IMR-90 (cell line): ENCODE data around the gene TMEM121B. TPM values are rescaled to one million over a fixed set of nuclear protein-coding genes. Genes with fewer than 3 reads are reported as not detected.

Experiments used
- ATAC-seq: fragments of 200-7000 bp; cut with Tn5 transposase; 2 replicates; pipeline ENCODE4 v1.9.1; 2020; ENCODE audit warnings: low read depth, mild to moderate bottlenecking, moderate library complexity
- BruUV-seq: library from RNA; stranded (reverse); fragments of 400-500 nt; replicated peaks from 2 replicates; lab custom pipeline; 2021; lab: Mats Ljungman, UMichigan
- CTCF ChIA-PET: fragments of 300-600 bp; formaldehyde crosslinking; extraction: SDS; loops from one replicate; lab custom pipeline; 2021; ENCODE audit warnings: antibody characterized with exemption; lab: Yijun Ruan, JAX
- POLR2A ChIA-PET: fragments of 300-600 bp; sonication (Branson Sonifier 250); formaldehyde crosslinking; loops from one replicate; lab custom pipeline; 2022; ENCODE audit warnings: antibody characterized with exemption; ENCODE audit not compliant: unreplicated experiment; lab: Charles Lee
- DNase-seq: peaks from one replicate; pipeline ENCODE4 v3.0.0; 2013
- H2AFZ ChIP-seq: replicated peaks from 2 replicates; pipeline ENCODE3; 2013; ENCODE audit warnings: low read length, mild to moderate bottlenecking; ENCODE audit not compliant: poor library complexity
- H2AK5ac ChIP-seq: 2 replicates; pipeline ENCODE4 v1.6.1; 2013; ENCODE audit warnings: low read depth, low read length, inconsistent platforms
- H2AK9ac ChIP-seq: replicated peaks from 2 replicates; pipeline ENCODE3; 2013; ENCODE audit warnings: mild to moderate bottlenecking, low read depth, low read length, moderate library complexity; ENCODE audit not compliant: poor library complexity
- H2BK120ac ChIP-seq: 2 replicates; pipeline ENCODE4 v1.6.1; 2013; ENCODE audit warnings: low read depth, low read length, inconsistent platforms
- H2BK15ac ChIP-seq: 3 replicates; pipeline ENCODE4 v1.6.1; 2013; ENCODE audit warnings: low read depth, low read length, inconsistent platforms
- H2BK20ac ChIP-seq: 2 replicates; pipeline ENCODE4 v1.6.1; 2013; ENCODE audit warnings: low read depth, mild to moderate bottlenecking, inconsistent platforms, low read length, moderate library complexity
- H2BK5ac ChIP-seq: 2 replicates; pipeline ENCODE4 v1.6.1; 2013; ENCODE audit warnings: mild to moderate bottlenecking, low read depth, low read length, inconsistent platforms; ENCODE audit not compliant: poor library complexity, severe bottlenecking
- H3K14ac ChIP-seq: replicated peaks from 2 replicates; pipeline ENCODE4 v1.6.1; 2013; ENCODE audit warnings: low read depth, low read length, inconsistent platforms
- H3K18ac ChIP-seq: 2 replicates; pipeline ENCODE4 v1.6.1; 2013; ENCODE audit warnings: low read depth, low read length, control low read depth
- H3K23ac ChIP-seq: 2 replicates; pipeline ENCODE4 v1.6.1; 2013; ENCODE audit warnings: low read depth, low read length, inconsistent platforms
- H3K27ac ChIP-seq: 2 replicates; pipeline ENCODE4 v1.5.1; 2013; ENCODE audit warnings: mild to moderate bottlenecking, control low read depth, low read length; ENCODE audit not compliant: insufficient read depth
- H3K27me3 ChIP-seq: 2 replicates; pipeline ENCODE4 v1.6.1; 2013; ENCODE audit warnings: low read length; ENCODE audit not compliant: control insufficient read depth, insufficient read depth
- H3K36me3 ChIP-seq: 2 replicates; pipeline ENCODE4 v1.6.1; 2013; ENCODE audit warnings: low read length, mixed read lengths; ENCODE audit not compliant: control insufficient read depth, insufficient read depth
- H3K4ac ChIP-seq: 2 replicates; pipeline ENCODE4 v1.6.1; 2013; ENCODE audit warnings: low read depth, low read length, inconsistent platforms
- H3K4me1 ChIP-seq: 2 replicates; pipeline ENCODE4 v1.6.1; 2013; ENCODE audit warnings: low read length, mixed read lengths; ENCODE audit not compliant: control insufficient read depth, insufficient read depth
- H3K4me2 ChIP-seq: 2 replicates; pipeline ENCODE4 v1.6.1; 2013; ENCODE audit warnings: low read depth, mild to moderate bottlenecking, control low read depth, low read length, moderate library complexity
- H3K4me3 ChIP-seq: 2 replicates; pipeline ENCODE4 v1.5.1; 2013; ENCODE audit warnings: low read depth, mild to moderate bottlenecking, control low read depth, low read length, moderate library complexity; ENCODE audit not compliant: insufficient read depth
- H3K56ac ChIP-seq: 2 replicates; pipeline ENCODE4 v1.6.1; 2013; ENCODE audit warnings: low read length, inconsistent platforms; ENCODE audit not compliant: insufficient read depth; ENCODE audit errors: extremely low read depth
- H3K79me1 ChIP-seq, 2 experiments: 2 replicates each; pipeline ENCODE4 v1.6.1; 2013; ENCODE audit warnings: low read length in 2 of 2, inconsistent platforms in 1 of 2, low read depth in 1 of 2
- H3K9ac ChIP-seq: 2 replicates; pipeline ENCODE4 v1.6.1; 2013; ENCODE audit warnings: low read depth, low read length, control low read depth
- H3K9me1 ChIP-seq: 2 replicates; pipeline ENCODE4 v1.6.1; 2013; ENCODE audit warnings: low read length, inconsistent platforms; ENCODE audit not compliant: insufficient read depth
- H3K9me3 ChIP-seq: 2 replicates; pipeline ENCODE4 v1.6.1; 2013; ENCODE audit warnings: low read length; ENCODE audit not compliant: control insufficient read depth, insufficient read depth
- H4K20me1 ChIP-seq: 2 replicates; pipeline ENCODE4 v1.6.1; 2013; ENCODE audit warnings: low read length, inconsistent platforms; ENCODE audit not compliant: insufficient read depth
- H4K5ac ChIP-seq: 2 replicates; pipeline ENCODE4 v1.6.1; 2013; ENCODE audit warnings: mild to moderate bottlenecking, low read depth, low read length, control low read depth
- H4K8ac ChIP-seq, 2 experiments: 2 replicates each; pipeline ENCODE4 v1.6.1; 2013; ENCODE audit warnings: low read depth in 2 of 2, low read length in 2 of 2, control low read depth in 1 of 2, inconsistent platforms in 1 of 2
- H4K91ac ChIP-seq: 2 replicates; pipeline ENCODE4 v1.6.1; 2013; ENCODE audit warnings: low read depth, low read length, inconsistent platforms; ENCODE audit not compliant: insufficient read depth
- BHLHE40 ChIP-seq: fragments of 150-350 bp; IDR thresholded peaks from 2 replicates; pipeline ENCODE4 v1.6.1; 2016; ENCODE audit warnings: mild to moderate bottlenecking, low read depth, low read length
- CHD1 ChIP-seq: IDR thresholded peaks from 2 replicates; pipeline ENCODE4 v1.6.1; 2012; ENCODE audit warnings: low read depth, low read length, improper control_type of control experiment
- ELK1 ChIP-seq: fragments of 150-350 bp; IDR thresholded peaks from 2 replicates; pipeline ENCODE4 v1.6.1; 2016; ENCODE audit warnings: low read depth, mild to moderate bottlenecking, low read length, moderate library complexity, borderline replicate concordance
- FOS ChIP-seq: fragments of 150-350 bp; IDR thresholded peaks from 2 replicates; pipeline ENCODE4 v1.6.1; 2016; ENCODE audit warnings: low read depth, low read length
- MAFK ChIP-seq: IDR thresholded peaks from 2 replicates; pipeline ENCODE4 v1.6.1; 2012; ENCODE audit warnings: low read depth, low read length, improper control_type of control experiment
- MAZ ChIP-seq: IDR thresholded peaks from 2 replicates; pipeline ENCODE4 v1.6.1; 2012; ENCODE audit warnings: low read depth, mild to moderate bottlenecking, low read length, improper control_type of control experiment, moderate library complexity, borderline replicate concordance
- MXI1 ChIP-seq: IDR thresholded peaks from 2 replicates; pipeline ENCODE4 v1.6.1; 2012; ENCODE audit warnings: low read depth, mild to moderate bottlenecking, low read length, moderate library complexity, borderline replicate concordance
- NFE2L2 ChIP-seq: fragments of 150-350 bp; IDR thresholded peaks from 2 replicates; pipeline ENCODE4 v1.6.1; 2016; ENCODE audit warnings: low read depth, mild to moderate bottlenecking, low read length
- POLR2A ChIP-seq: IDR thresholded peaks from 2 replicates; pipeline ENCODE4 v1.6.1; 2012; ENCODE audit warnings: mild to moderate bottlenecking, low read depth, low read length
- RAD21 ChIP-seq: IDR thresholded peaks from 2 replicates; pipeline ENCODE4 v1.6.1; 2012; ENCODE audit warnings: low read length, improper control_type of control experiment
- RCOR1 ChIP-seq: IDR thresholded peaks from 2 replicates; pipeline ENCODE4 v1.6.1; 2012; ENCODE audit warnings: mild to moderate bottlenecking, low read length, improper control_type of control experiment; ENCODE audit not compliant: insufficient replicate concordance
- RFX5 ChIP-seq: IDR thresholded peaks from 2 replicates; pipeline ENCODE4 v1.8.0; 2012; ENCODE audit warnings: low read depth, mild to moderate bottlenecking, low read length, moderate library complexity
- SMC3 ChIP-seq: fragments of 150-350 bp; IDR thresholded peaks from 2 replicates; pipeline ENCODE4 v1.6.1; 2016; ENCODE audit warnings: low read depth, mild to moderate bottlenecking, antibody characterized with exemption, low read length, moderate library complexity
- USF2 ChIP-seq: fragments of 150-350 bp; IDR thresholded peaks from 2 replicates; pipeline ENCODE4 v1.6.1; 2017; ENCODE audit warnings: mild to moderate bottlenecking, antibody characterized with exemption, low read length, low read depth
- WGBS, 2 experiments: methylation state at CpG; one replicate each; pipeline versions ENCODE4 v1.1.5 to v1.1.7; 2013; ENCODE audit warnings: missing lambda C conversion rate in 2 of 2; ENCODE audit not compliant: insufficient read length in 1 of 2; ENCODE audit errors: extremely low coverage in 2 of 2; 5-methylcytosine and 5-hydroxymethylcytosine counted together
- dilution Hi-C: fragments of 300-500 bp; cut with HindIII; formaldehyde crosslinking; loops from one replicate; pipeline ENCODE4 v1.14.3; 2018; ENCODE audit warnings: low sequenced_read_pairs; ENCODE audit not compliant: unreplicated experiment
- in situ Hi-C: fragments of 300-500 bp; cut with MboI; formaldehyde crosslinking; loops from 3 replicates; pipeline ENCODE4 v1.14.3; 2019; ENCODE audit warnings: low sequenced_read_pairs, inconsistent platforms, mixed read lengths
- intact Hi-C: fragments of 100-400 bp; cut with micrococcal nuclease; formaldehyde crosslinking; loops from 2 replicates; pipeline ENCODE4 v1.10.0; 2022
- polyA plus RNA-seq, 3 experiments: library from polyadenylated mRNA; depleted of rRNA; stranded (reverse); fragments of >200 nt; gene quantifications; 2 replicates each; pipeline ENCODE4 v1.2.3, GENCODE V29; 2012; ENCODE audit warnings: low replicate concordance in 1 of 3
- total RNA-seq: library from RNA; depleted of rRNA; stranded (reverse); fragments of >200 nt; gene quantifications from 2 replicates; pipeline ENCODE4 v1.2.3, GENCODE V29; 2012

TMEM121B gene
- total and polyA plus RNA-seq, 2 of the 4 experiments (the other 2 are of a cell fraction): under 0.01 to 0.29 TPM

- H3K27me3 ChIP-seq: no peaks in the 10 kb centered on the region
- peaks cover 10% of the 10 kb centered on the region for H3K9me1 ChIP-seq
- H3K4me2 ChIP-seq: peak within 1 kb of the TSS; percentile 91
- H3K27ac ChIP-seq: peak within 1 kb of the TSS; percentile 85
- BruUV-seq: no TSS peak
- intact Hi-C loops (loop anchor here (2.0 kb wide), 1 partner anchor 74 kb away; the partner anchor contains the start of gene HDHD5), dilution Hi-C loops (no loop called here), in situ Hi-C loops (loop anchor here (5.0 to 25.0 kb wide), 2 partner anchors 68 to 728 kb away; no protein-coding TSS in a partner anchor)
- peak; percentile 98 for ATAC-seq
- peak within 1 kb of the TSS; percentile 100 for H2AFZ ChIP-seq
- H2BK5ac ChIP-seq: peak within 1 kb of the TSS; percentile 90
- peak within 1 kb of the TSS; percentile 81 for H4K91ac ChIP-seq
- H3K36me3 ChIP-seq: no peaks in the 10 kb centered on the region
- peak within 1 kb of the TSS; percentile 90 for H2AK9ac ChIP-seq
- H4K8ac ChIP-seq: peak within 1 kb of the TSS; percentile 73 to 97
- peak within 1 kb of the TSS; percentile 55 for H3K18ac ChIP-seq
- peaks cover 34% of the 10 kb centered on the region for H4K20me1 ChIP-seq
- CTCF ChIA-PET: interaction anchor here (1.2 kb wide), 1 partner anchor 87 kb away, joined by 3 read pairs; no protein-coding TSS in a partner anchor
- H3K4ac ChIP-seq: peak within 1 kb of the TSS; percentile 96
- no peaks in the 10 kb centered on the region for H3K9me3 ChIP-seq
- H3K79me1 ChIP-seq: peaks cover 9 to 46% of the 10 kb centered on the region in 2 experiments
- H2BK120ac ChIP-seq: peak within 1 kb of the TSS; percentile 67
- peak within 1 kb of the TSS; percentile 88 for H3K14ac ChIP-seq
- H4K5ac ChIP-seq: peak within 1 kb of the TSS; percentile 91
- H3K4me1 ChIP-seq: peaks cover 13% of the 10 kb centered on the region
- POLR2A ChIA-PET: no interaction called here
- H3K9ac ChIP-seq: peak within 1 kb of the TSS; percentile 85
- H2AK5ac ChIP-seq: peak within 1 kb of the TSS; percentile 33; the same call in 1 of the 2 replicates
- 0% methylated on average over 10 of the region's 68 CpGs; no CpG with 5 or more reads in 1 of the 2 experiments for WGBS, 2 experiments
- peak within 1 kb of the TSS; percentile 83 for H3K4me3 ChIP-seq
- H3K56ac ChIP-seq: peak within 1 kb of the TSS; percentile 61
- H2BK15ac ChIP-seq: no peak within 1 kb of the TSS
- H2BK20ac ChIP-seq: peak within 1 kb of the TSS; percentile 44
- DNase-seq: peak; percentile 84
- peak within 1 kb of the TSS; percentile 24; the same call in 1 of the 2 replicates for H3K23ac ChIP-seq
- TF ChIP-seq FOS: no peak
- no peak for TF ChIP-seq CHD1
- TF ChIP-seq NFE2L2: no peak
- peak; percentile 86 for TF ChIP-seq MAZ
- TF ChIP-seq RFX5: no peak
- TF ChIP-seq RAD21: no peak
- TF ChIP-seq MAFK: no peak
- TF ChIP-seq MXI1: no peak
- TF ChIP-seq BHLHE40: no peak
- TF ChIP-seq RCOR1: no peak
- TF ChIP-seq POLR2A: peak; percentile 64
- no peak for TF ChIP-seq ELK1
- no peak for TF ChIP-seq USF2
- no peak for TF ChIP-seq SMC3
Observed at GRCh38 chr22:17084554-17085276, 36.4 kb downstream of the TMEM121B start, which contains the start of gene IL17RA. TSS of gene IL17RA (plus strand) at chr22:17085000. CDS start at chr22:17085092, 92 bp downstream.
